ENCODE measurements around the gene PGK1. TPM values are rescaled to one million over a fixed set of nuclear protein-coding genes. Genes with fewer than 3 reads are reported as not detected.
A peak's percentile ranks its signal among the peaks of the same experiment; 100 is the strongest.

The PGK1 gene
- polyA plus RNA-seq, 3 donors: 292 to 1,007 (median 923) TPM

- Histone ChIP-seq H3K9me3 (replicated peaks in 1 of 2; ENCODE audit: control insufficient read depth in 1 of 2, insufficient read depth in 1 of 2, low read length in 2 of 2) (no peaks in the 10 kb centered on the region), H3K27me3 (ENCODE audit: control insufficient read depth in 2 of 2, insufficient read depth in 2 of 2, low read length in 2 of 2) (no peaks in the 10 kb centered on the region), H4K20me1 (ENCODE audit: insufficient read depth, low read length) (peaks cover 97% of the 10 kb centered on the region), H3K4me2 (replicated peaks; ENCODE audit: extremely low read depth, low read length, poor library complexity, severe bottlenecking) (no peak overlapping the region), H3K9ac (ENCODE audit: insufficient read depth, low read length, poor library complexity, severe bottlenecking) (no peak overlapping the region), H3K27ac (ENCODE audit: low read depth in 1 of 2, low read length in 2 of 2) (no peak overlapping the region), H2AFZ (ENCODE audit: insufficient read depth, low read depth, low read length, poor library complexity, severe bottlenecking) (no peak overlapping the region), H3K4me1 (ENCODE audit: control insufficient read depth in 1 of 2, insufficient read depth in 2 of 2, low read length in 2 of 2) (peaks cover 22 to 25% of the 10 kb centered on the region in 2 donors), H3K4me3 (replicated peaks in 1 of 3; ENCODE audit: low read depth in 2 of 3, low read length in 3 of 3) (no peak overlapping the region), H3K79me2 (ENCODE audit: insufficient read depth, low read length) (peaks cover 100% of the 10 kb centered on the region), H3K36me3 (replicated peaks in 1 of 2; ENCODE audit: control insufficient read depth in 1 of 2, insufficient read depth in 2 of 2, low read length in 2 of 2) (peaks cover 51 to 65% of the 10 kb centered on the region in 2 donors)
- TF ChIP-seq CTCF (IDR thresholded peaks at IDR 0.05): no peak
- 96% methylated on average over 4 of the region's 10 CpGs for WGBS (ENCODE audit: insufficient coverage)
- intact Hi-C loops (cut with micrococcal nuclease): no loop called here
- peaks cover 34% of the 10 kb centered on the region for H3K4me1 Mint-ChIP-seq
- no peak overlapping the region for H3K4me3 Mint-ChIP-seq
- no peak for DNase-seq
- no peaks in the 10 kb centered on the region for H3K27me3 Mint-ChIP-seq (ENCODE audit: low read depth in 3 of 3)
- peaks cover 0 to 1% (median 0%) of the 10 kb centered on the region in 7 donors for H3K9me3 Mint-ChIP-seq
- H3K27ac Mint-ChIP-seq: peak overlapping the region in 2 of 7 donors; percentile 11 to 15
- H3K36me3 Mint-ChIP-seq: peaks cover 41 to 58% of the 10 kb centered on the region in 2 donors
These were observed 7.3 kb downstream of the PGK1 start for GRCh38 chrX:78111140-78111931.

- no peaks in the 10 kb centered on the region for H3K9me3 Mint-ChIP-seq
- H3K4me3 Mint-ChIP-seq: no peak overlapping the region
- H3K4me2 ChIP-seq (replicated peaks; ENCODE audit: extremely low read depth, low read length, poor library complexity, severe bottlenecking): no peak overlapping the region
- intact Hi-C loops (cut with micrococcal nuclease): no loop called here
- H3K36me3 Mint-ChIP-seq: peaks cover 67 to 78% of the 10 kb centered on the region in 2 donors
- peaks cover 0 to 1% (median 0%) of the 10 kb centered on the region in 3 donors for H3K27me3 Mint-ChIP-seq (ENCODE audit: low read depth in 3 of 3)
- no peaks in the 10 kb centered on the region for H3K27me3 ChIP-seq (ENCODE audit: control insufficient read depth in 2 of 2, insufficient read depth in 2 of 2, low read length in 2 of 2)
- no peaks in the 10 kb centered on the region for H3K9me3 ChIP-seq (replicated peaks in 1 of 2; ENCODE audit: control insufficient read depth in 1 of 2, insufficient read depth in 1 of 2, low read length in 2 of 2)
- H4K20me1 ChIP-seq (ENCODE audit: insufficient read depth, low read length): peaks cover 100% of the 10 kb centered on the region
- peak overlapping the region in 6 of 7 donors; percentile 1 to 86 (median 72) for H3K27ac Mint-ChIP-seq
- no peaks in the 10 kb centered on the region for H3K4me1 ChIP-seq (ENCODE audit: control insufficient read depth in 1 of 2, insufficient read depth in 2 of 2, low read length in 2 of 2)
- peak overlapping the region in 1 of 2 donors; percentile 59 for H3K27ac ChIP-seq (ENCODE audit: low read depth in 1 of 2, low read length in 2 of 2)
- TF ChIP-seq CTCF (IDR thresholded peaks at IDR 0.05): no peak
- no peak overlapping the region for H2AFZ ChIP-seq (ENCODE audit: insufficient read depth, low read depth, low read length, poor library complexity, severe bottlenecking)
- H3K36me3 ChIP-seq (replicated peaks in 1 of 2; ENCODE audit: control insufficient read depth in 1 of 2, insufficient read depth in 2 of 2, low read length in 2 of 2): peaks cover 80 to 97% of the 10 kb centered on the region in 2 donors
- H3K79me2 ChIP-seq (ENCODE audit: insufficient read depth, low read length): peaks cover 97% of the 10 kb centered on the region
- H3K4me1 Mint-ChIP-seq: peaks cover 13% of the 10 kb centered on the region
- no peak overlapping the region for H3K4me3 ChIP-seq (replicated peaks in 1 of 3; ENCODE audit: low read depth in 2 of 3, low read length in 3 of 3)
- H3K9ac ChIP-seq (ENCODE audit: insufficient read depth, low read length, poor library complexity, severe bottlenecking): no peak overlapping the region
- no peak for DNase-seq
These were observed 12.3 kb downstream of the PGK1 start for GRCh38 chrX:78116365-78116764.

Data from CD14-positive monocyte (primary cell).